Activated CD4-positive, alpha-beta T cell treated with anti-CD3 and anti-CD28 coated beads, Interleukin-2, amount 50 U/mL, for 24 hours (primary cell): ENCODE measurements around the gene SMARCAL1.
"Not testable (repeated sequence)": the region's sequence is repeated elsewhere in the genome, so short reads cannot be mapped to it uniquely, and the experiment has no call there.

Experiments
- DNase-seq, 2 donors: peaks; one replicate each; pipeline ENCODE4 v3.0.0-alpha.2; 2020; ENCODE audit warnings: low read depth in 1 of 2, low spot score in 1 of 2

SMARCAL1 gene

DNA sequence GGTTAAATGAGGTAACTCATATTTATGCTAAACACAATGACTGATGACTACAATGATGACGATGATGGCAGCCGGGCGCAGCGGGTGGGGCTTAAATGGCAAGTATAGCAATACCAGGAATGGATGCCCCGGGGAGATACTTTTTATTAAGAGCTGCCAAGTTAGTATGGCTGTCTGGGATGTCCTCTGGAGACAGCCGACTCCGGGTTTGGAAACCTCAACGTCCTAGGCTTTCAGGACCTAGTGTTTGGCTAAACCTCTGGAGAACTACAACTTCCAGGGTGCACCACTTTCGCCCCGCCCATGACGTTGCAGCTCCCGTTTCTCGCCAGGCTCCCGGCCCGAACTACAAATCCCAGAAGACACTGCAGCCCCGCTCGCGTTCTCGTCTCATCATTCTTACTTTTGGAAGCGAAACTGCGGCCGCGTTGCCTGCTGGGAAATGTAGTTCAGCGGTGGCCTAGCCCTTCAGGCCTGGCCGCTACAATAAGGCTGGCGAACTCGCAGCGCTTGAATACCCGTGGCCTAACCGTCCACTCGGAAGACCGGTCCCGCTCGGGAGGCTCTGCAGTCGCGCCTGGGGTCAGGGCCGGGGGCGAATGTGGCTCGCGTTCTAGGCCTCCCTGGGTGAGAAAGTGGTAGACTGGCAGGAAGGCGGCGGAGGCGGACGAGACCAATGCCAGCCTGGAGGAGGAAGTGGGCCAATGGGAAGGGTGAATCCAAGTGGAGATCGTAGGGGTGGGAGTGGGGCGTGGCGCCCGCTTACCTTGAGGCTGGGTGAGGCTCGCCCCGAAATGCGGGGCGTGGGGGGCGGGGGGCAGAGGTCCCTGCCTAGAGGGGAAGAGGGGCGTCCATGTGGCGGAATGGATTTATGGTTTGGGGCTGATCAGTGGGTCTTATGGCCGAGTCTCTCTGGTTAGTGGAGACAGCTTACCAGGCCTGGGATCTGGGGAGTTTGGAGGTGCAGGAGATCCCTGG is at the start of gene SMARCAL1:
Gene SMARCAL1, plus strand, starts transcription at position 463 of the 978 bp plus-strand sequence. CDS start 2,221 bp downstream, outside the sequence.
- peak; percentile 97 for DNase-seq

DNA sequence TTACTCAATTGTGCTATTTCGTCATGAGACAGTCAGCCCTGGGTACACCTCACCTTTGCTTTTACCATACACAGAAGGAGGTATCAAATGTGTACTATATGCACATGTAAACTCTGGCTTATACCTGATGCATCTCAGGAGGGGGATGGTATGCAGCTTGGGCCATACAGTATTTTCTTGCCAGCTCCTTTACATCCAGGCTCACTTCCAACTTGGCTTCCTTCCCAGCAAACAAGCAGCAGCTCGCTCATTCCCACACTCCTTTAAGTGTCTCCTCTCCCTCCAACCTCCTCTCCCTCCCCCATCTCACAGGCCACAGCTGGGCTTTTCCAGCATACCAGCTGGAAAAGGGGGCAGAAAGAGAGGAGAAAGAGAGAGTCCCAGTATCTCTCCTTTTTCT is 49.6 kb upstream of the SMARCAL1 start:
- DNase-seq = no peak

DNA sequence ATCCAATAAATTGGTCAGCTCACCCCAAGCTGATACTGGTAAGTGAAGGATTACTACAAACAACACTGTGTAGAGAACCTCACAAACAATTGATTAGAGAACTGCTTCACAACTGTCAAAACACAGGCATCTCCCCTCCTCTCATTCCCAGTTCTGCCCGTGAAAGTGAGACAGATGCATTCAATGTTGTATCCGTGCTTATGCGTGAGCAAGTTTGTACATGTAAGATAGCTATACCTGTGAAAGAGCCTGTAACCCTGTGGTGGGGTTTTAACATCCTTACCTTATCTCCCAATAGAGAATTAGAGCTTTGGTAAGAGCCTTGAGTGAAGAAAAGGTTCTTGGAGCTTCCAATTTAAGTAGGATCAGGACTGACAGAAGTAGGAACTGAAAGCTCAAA is 49.1 kb upstream of the SMARCAL1 start:
- DNase-seq = no peak

DNA sequence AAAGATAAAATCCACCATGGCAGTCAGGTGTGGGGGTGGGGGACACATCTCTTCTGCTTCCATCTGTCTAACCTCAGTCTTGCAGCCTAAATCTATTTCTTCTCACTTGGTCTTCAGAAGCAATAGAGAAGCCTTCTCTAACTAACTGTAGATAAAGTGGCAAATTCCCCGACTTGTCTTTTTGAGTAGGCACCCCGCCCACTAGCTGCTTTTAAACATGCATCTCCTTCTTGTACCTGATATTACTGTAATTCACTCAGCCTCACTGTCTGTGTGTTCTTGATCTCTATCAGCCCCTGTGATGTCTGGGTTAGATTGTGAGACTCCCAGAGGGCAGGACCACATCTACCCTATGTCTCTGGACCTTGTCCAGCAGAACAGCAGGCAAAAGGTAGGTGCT is 46.8 kb upstream of the SMARCAL1 start:
- DNase-seq = no peak

DNA sequence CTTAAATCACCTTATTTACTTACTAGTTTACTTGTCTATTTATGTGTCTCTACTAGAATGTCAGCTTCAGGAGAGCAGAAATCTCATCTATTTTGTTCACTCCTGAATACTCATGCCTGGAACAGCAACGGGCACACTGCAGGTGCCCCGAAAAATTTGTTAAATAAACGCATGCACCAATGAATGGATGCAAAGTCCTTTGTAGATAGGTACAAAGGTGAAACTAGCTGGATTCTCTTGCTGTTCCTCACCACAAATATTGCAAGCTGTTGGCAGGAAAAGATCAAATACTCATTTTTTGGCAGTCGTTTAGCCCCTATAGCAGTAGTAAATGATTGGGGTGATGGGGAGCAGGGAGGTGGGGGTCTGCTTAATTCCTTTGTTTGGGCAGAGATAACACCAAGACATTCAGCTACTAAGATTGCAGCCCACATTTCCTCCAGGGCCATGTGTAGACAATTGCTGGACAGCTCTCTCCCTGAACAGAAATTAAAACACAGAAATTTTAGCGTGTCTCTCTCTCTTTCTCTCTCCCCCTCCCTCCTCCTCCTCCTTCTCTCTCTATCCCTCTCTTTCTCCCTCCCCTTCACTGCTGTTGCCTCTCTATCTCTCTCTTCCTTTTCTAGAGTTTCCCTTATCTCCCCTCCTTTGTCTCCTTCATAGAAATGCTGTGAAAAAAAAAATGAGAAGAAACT is 45.4 kb upstream of the SMARCAL1 start:
- DNase-seq = no peak

DNA sequence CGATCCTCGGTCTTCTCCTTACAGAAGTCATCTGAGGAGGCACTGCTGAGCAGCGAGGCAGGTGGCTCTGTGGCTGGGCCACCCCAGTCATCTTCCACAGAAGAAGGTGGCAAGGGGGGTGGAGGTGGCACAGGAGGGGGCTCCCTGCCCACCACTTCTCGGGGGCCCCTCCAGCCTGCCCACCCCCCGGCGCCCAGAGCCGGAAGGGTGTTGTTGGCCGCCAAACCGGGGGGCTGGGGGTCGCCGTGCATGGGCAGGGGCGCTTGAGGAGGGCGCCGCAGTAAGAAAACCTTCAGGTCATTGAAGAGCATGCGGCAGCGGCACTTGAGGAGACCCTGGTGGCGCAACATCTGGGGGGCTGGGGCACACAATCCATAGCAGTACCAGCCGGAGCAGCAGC is 42.5 kb upstream of the SMARCAL1 start:
- no peak for DNase-seq

DNA sequence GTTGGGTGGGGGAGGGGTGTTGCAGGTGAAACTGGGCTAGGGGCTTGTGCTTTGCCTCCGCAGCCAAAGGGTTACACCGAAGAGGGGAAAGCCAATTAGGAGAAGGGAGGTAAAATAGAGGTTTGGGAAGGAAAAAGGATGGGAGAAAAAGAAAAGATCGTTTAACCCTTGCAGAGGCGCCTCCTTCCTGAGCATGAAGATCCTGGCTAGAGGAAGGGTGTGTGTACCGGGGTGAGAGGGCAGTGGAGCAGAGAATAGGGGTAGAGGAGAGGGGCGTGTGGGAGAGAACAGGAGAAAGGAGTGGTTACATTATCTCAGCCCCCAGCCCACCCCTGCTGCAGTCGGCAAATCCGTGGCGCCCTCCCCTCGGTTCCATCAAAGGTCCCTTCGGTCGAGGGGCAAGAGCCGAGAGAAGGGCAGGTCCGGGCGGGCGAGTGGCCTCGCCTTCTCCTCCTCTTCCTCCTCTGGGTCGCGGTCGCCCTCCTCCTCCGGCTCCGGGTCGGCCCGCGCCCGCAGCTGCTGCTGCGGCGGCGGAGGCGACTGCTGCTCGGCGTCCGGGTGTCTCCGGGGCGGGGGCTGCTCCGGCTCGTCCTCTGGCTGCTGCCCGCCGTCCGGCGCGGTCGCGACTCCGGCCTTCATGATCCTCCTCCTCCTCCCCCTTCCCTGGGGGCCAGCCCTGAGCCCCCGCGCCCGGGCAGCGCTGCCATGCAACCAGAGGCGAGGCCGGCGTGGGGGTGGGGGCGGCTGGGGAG is 41.1 kb upstream of the SMARCAL1 start:
- DNase-seq = no peak

DNA sequence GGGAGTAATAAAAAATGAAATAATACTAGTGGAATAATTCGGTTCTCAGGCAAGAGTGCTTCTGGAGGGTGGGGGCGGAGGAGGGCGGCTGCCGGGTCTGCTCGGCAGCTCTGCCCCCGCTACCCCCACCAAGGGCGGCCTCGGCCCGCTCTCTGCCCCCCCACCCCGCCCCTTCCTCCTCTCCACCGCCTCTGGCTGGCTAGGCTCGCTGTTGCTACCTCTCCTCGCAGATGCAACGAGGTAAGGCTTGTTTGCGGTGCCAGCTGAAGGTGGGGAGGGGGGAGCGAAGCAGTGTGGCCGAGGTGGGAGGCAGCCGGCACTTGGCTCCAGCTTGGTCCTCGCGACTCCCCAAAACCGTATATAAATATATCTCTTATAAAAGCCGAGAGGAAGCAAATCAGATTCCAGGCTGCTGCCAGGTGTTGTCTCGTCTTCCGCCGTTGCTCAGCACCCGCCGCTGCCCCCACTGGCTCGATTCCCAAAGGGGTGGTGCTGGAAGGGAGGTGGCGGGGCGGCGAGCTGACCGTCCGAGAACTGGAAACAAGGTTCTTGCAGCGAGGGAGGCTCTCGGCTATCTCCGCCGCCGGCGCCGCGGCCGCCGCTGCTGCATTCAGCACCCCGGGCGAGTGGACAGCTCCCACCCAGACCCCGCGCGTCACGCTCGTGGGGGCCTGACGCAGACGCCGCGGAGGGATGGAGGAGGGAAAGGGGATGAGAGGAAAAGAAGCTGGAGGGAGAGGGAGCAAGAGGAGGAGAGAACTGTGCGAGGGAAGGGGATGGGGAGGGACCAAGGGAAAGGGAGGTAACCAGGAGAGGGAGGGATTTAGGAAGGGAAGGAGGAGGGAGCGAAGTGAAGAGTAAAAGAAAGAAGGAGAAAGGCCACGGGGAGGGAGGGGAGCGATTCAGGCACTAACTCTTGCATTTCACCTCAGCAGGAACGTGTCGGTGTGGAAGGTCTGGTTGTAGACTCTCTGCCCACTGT is 40.3 kb upstream of the SMARCAL1 start, which contains the start of gene MARCHF4:
Gene MARCHF4, minus strand, starts transcription at position 763 of the 982 bp plus-strand sequence. CDS start 2,223 bp downstream, outside the sequence.
- DNase-seq = peak; percentile 25 to 48

DNA sequence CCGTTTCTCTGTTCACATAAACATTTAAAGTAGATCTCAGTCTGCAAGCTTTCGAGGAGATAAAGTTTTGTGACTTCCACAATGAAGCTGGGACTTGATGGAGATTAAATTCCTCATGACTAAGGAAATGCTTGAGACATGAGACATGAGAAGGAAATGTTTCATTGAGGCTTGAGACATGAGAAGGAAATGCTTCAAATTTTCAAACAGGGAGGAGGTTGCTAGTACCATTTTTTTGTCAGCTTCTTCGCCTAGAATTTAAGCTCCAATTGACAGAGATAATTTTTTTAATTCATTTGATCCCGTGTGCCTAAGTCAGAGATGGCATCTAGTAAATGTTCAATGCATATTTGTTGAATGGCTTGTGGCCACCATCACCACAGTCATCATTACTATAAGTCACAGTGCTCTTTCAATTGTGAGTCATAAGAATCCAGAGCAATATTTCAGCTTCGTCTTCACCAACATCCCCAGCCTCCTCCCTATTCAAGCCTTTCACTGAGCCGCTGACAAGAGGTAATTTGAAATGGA is 39.5 kb upstream of the SMARCAL1 start:
- no peak for DNase-seq

DNA sequence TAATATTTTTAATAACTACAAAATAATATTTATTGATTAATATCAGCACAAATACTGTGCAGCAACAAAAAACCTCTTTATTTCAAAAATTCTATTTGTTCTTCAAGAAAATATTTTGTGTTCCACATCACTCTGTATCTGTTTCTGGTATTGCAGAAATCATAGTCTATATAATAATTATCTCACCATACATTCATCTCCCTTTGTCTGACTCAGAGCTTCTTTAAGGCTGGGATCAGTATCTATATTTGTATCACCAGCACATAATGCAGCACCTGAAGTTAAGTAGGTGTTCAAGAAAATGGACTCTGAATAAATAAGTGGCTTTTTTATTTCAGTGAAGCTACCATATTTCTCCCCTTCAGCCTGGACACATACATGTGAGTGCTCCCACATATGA is 38.4 kb upstream of the SMARCAL1 start:
- no peak for DNase-seq

DNA sequence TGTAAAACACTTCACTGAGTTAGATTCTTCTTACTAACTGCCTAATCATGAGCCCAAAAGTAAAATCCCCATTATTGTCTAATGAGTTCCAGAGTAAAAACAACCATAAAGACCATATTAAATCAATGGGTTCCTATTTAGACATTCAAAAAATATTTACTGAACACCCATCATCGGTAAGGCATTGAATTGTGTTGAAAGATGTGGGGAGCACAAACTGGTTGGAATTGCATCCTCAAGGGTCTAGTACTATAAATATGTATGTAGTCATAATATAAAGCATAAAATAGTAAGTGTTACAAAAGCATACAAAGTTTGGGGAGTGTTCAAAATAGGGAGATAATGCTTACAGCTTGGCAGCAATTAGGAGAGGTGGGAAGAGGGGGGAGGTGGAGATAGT is 37.0 kb upstream of the SMARCAL1 start:
- DNase-seq = no peak

DNA sequence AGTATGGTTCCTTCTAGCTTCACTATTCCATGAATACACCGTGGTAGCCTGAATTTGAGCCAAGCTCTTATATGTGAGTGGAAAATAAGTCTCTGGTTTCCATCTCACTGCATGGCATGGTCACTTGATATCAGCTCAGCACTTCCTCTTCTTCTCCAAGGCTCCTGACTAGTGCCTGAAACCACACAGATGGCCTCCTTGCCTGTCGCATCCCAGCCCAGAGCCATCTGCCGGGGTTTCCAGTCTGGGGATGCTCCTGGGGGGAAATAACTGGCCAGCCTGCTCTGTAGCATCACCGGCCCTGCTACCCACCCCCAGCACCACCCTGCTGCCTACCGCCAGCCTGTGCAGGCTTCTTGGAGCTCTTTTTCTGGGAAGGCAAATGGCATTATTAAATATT is 32.3 kb upstream of the SMARCAL1 start:
- no peak for DNase-seq

DNA sequence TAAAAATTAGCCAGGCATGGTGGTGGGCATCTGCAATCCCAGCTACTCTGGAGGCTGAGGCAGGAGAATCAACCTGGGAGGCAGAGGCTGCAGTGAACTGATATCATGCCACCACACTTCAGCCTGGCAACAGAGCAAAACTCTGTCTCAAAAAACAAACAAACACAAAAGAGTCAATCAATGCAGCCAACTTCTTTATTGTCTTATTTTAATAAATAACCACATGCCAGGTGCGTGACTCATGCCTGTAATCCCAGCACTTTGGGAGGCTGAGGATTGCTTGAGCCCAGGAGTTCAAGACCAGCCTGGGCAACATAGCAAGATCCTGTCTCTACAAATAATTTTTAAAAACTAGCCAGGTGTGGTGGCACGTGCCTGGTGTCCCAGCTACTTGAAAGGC is 27.9 kb upstream of the SMARCAL1 start:
- not testable (repeated sequence) for DNase-seq

DNA sequence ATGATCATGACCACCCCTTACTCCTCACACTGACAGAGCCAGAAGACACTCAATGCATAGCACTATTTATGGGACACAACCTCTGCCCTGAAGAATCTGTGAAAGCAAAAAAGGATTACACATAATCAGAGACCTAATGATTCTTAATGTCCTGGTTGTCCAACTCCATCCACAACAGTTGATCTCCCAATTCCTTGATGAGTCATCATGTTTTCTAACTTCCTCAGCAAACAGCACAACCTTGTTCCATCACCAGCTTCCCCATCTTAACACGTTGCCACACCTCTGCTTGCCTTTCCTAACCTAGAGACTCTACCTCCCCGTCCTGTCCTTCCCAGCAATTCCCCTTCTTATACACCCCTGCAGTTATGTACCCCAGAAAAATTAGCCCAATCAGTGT is 26.8 kb upstream of the SMARCAL1 start:
- no peak for DNase-seq

DNA sequence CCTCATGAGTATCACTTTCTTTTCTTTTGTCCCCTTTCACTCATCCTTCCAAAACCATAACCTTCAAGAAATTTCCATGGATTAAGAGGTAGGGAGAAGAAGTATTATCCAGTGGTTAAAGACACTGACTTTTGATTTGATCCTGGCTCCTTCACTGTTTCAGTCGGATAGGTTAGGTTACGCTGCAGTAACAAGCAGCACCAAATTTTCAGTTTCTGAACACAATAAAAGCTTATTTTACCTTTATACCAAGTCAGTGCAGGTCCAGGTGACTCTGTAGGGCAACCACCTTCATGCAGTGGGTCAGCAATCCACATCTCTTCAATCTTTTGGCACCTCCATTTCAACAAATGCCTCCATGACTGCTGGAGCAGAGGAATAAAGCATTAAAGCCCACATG is 25.0 kb upstream of the SMARCAL1 start:
- no peak for DNase-seq

DNA sequence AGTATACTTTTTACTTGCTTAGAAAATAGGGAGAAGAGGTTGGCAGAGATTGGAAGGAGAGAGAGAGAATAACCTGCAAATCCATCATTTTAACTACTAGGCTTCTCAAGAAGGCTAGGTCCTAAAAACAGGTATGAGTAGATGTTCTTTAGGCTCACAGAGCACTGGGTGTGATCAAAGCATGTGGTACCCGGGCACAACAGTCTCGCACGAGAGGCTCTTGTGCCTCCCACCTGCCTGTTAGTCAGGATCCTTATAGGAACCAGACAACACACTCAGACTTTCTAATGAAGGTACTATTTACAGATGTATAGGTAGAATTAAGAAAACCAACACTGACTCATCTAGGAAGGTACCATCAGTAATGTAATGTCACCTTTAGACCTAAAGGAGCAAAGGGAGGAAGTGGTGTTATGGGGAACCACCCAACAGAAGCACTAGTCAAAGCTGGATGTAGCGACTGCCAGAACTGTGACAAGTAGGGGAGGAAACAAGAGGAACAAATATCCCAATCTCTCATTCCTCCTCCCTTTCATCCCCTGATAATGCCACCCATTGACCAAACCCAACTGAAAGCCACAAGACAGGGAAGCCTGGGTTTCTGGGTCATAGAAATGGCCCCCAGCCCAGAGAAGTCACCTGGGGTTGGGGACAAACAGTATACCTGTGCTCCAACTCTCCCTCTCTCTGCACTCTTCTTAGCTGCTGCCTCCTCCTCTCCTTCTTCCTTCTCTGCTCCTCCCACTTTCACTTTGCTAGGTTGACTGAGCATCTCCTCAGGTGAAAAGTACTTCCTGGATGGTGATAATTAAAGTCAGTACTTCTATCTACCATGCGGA is 24.0 kb upstream of the SMARCAL1 start:
- DNase-seq = peak in 1 of 2 donors; percentile 5

DNA sequence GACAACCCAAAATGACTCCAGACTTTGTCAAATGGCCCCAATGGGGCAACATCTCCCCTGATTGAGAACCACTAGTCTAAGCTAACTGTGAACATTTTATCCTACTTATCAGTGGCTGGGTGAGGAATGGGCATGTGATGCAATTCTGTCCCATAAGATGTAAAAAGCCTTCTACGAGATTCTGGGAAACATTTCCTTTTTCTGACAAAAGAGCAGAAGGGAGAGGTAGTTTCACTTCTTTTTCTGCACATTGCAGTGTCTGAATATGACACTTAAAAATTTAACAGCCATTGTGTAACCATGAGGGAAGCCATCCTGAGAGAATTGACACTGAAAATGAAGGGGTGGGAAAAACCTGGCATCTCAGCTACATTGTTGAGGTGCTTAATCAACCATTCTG is 22.7 kb upstream of the SMARCAL1 start:
- no peak for DNase-seq

DNA sequence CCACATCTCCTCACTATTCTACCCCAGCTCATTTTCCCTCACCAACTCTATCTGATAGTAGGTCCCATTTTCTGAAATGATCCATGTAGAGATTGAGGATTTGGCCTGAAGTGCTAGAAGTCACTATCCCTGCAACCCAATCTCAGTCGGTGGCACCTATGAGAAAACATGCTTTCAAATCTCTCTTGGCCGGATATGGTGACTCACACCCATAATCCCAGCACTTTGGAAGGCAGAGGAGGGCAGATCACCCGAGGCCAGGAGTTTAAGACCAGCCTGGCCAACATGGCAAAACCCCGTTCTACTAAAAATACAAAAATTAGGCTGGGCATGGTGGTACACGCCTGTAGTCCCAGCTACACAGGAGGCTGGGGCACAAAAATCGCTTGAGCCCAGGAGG is 20.9 kb upstream of the SMARCAL1 start:
- DNase-seq = no peak

DNA sequence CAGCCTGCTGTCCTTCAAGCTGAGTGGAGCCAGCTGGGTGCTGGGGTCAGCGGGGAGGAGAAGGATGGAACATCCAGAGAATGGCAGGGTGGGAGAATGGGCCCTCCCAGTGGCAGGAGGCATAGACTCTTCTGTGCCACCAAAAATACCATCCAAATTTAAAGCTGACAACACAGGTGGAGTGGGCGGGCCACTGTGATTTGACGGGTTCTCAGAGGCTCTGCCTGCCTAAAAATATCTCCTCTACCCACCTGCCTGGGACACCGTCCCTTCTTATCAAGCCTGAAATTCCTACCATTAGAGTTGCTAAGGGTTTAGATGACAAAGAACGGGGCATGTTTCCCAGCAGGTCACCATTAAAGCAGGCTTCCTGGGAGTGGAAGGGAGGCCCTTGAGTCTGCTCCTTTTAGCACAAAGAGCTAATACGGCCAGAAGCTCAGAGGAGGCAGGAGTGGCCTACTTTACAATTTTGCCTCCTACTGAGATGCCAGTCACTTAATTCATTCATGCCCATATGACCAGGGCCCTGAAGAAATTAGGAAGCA is 20.2 kb upstream of the SMARCAL1 start:
- no peak for DNase-seq
